Upper lobe of left lung (tissue), 4 donors: ENCODE results near the gene FUT6.

Source experiments
- EP300 ChIP-seq, 4 donors: sonication (generic); formaldehyde crosslinking; IDR thresholded peaks; one replicate each; pipeline ENCODE4 v1.5.1; 2017; ENCODE audit warnings: antibody characterized with exemption in 4 of 4, control low read depth in 2 of 4
- TF ChIP-seq, protein P1 (sequence below), 6 experiments: fragments of 450-650 bp in 4 of 6; fragments of 200-600 bp in 2 of 6; sonication (generic) in 2 of 6; IDR thresholded peaks; one replicate each; pipeline ENCODE4 v1.5.1; 2016 to 2019; ENCODE audit warnings: antibody characterized with exemption in 6 of 6

DNA sequence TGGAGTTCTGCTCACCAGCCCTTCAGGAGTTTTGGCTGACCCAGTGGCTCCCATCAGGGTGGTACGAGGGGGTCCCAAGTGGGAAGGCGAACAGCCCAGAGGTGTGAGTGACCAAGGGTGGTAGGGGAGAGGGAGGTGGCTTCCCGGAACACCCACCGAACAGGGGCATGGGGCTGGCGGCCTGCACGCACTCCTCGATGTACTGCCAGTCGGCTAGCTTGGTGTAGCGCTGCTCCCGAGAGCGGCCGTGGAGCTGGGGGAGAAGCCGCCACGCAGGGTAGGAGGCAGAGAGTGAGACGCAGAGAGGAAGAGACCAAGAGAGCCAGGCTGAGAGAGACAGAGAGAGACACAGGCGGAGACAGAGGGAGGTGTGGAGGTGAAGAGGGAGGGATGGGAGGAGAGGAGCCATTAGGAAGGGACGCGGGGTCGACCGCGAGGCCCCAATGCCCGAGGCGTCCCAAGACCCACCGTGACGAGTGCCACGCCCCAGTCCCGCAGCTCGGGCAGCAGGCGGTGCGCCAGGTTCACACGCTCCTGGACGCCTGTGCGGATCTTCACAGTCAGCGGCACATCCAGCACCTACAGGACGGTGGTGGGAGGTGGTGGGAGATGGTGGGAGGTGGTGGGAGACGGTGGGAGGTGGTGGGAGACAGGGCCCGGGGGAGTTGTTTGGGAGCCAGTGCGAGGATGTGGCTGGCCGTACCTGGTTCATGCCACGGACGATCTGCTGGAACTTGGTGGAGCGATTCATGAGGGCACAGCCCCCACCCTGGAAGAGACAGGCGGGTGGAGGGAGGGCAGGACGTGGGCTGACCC, 52.7 kb downstream of the FUT6 start:
- TF ChIP-seq EP300 (IDR thresholded peaks at IDR 0.05) = no peak
- TF ChIP-seq, protein P1, sequence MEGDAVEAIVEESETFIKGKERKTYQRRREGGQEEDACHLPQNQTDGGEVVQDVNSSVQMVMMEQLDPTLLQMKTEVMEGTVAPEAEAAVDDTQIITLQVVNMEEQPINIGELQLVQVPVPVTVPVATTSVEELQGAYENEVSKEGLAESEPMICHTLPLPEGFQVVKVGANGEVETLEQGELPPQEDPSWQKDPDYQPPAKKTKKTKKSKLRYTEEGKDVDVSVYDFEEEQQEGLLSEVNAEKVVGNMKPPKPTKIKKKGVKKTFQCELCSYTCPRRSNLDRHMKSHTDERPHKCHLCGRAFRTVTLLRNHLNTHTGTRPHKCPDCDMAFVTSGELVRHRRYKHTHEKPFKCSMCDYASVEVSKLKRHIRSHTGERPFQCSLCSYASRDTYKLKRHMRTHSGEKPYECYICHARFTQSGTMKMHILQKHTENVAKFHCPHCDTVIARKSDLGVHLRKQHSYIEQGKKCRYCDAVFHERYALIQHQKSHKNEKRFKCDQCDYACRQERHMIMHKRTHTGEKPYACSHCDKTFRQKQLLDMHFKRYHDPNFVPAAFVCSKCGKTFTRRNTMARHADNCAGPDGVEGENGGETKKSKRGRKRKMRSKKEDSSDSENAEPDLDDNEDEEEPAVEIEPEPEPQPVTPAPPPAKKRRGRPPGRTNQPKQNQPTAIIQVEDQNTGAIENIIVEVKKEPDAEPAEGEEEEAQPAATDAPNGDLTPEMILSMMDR (IDR thresholded peaks at IDR 0.05) = no peak
